ENCODE data around the gene APP. TPM values are rescaled to one million over a fixed set of nuclear protein-coding genes. Genes with fewer than 3 reads are reported as not detected.

The APP gene
- total and polyA plus RNA-seq, 10 of the 15 experiments (the other 5 are each of a cell fraction or from before 2014, with no cell fraction given): 8.8 to 94.9 (median 51.0) TPM

DNA sequence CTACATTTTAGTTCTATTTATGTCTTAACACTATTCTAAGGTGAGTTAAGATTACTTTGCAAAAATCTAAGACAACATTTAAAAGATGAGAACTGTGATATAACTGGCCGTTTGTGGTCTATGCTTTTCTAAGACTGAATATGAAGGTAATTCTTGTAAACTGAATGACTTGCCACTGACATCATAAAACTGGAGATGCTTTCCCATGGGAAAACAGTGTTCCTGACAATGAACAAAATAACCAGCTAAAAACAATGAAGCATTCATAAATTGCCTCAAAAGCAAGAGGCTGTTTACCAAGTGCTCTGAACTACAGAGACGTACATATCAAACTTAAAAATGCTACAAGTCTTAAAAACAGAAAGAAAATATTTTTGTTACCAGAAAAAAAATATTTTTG lies 54.7 kb downstream of the APP start (continued):
- no peak for TF ChIP-seq CBX3 (IDR thresholded peaks at IDR 0.05; ENCODE audit: borderline replicate concordance, low read depth)

DNA sequence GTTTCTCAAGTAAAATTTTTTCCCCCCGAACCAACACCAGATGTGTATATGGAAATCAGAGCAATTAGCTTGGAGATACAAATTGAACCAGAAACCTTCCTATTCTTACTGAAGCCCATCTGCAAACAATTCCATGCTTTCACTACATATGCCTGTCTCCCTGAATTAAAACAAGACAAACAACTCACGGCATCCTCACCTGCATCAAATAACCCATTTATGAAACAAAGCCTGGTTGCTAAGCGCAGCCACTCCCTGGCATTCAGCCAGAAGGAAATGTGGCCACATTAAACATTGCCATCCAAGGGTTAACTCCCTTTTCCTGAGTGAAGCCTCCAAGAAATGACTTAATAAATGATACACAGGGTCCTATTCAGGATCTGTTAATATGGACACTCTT lies 55.3 kb downstream of the APP start:
- no peaks in the 10 kb centered on the region for H4K20me1 ChIP-seq (ENCODE audit: control insufficient read depth, insufficient read depth)
- intact Hi-C loops (cut with micrococcal nuclease; ENCODE audit: unreplicated experiment): no loop called here
- H3K4me1 ChIP-seq (ENCODE audit: control insufficient read depth, insufficient read depth, low read length): peaks cover 19% of the 10 kb centered on the region
- ChIA-PET CTCF (interaction anchor here (1.6 kb wide), 1 partner anchor 12 kb away, joined by 3 read pairs; no protein-coding TSS in a partner anchor), RAD21 (ENCODE audit: unreplicated experiment) (no interaction called here), POLR2A (no interaction called here), SMC1A (ENCODE audit: uncharacterized antibody, unreplicated experiment) (interaction anchor here (0.6 kb wide), 1 partner anchor 234 kb away, joined by 3 read pairs; no protein-coding TSS in a partner anchor)
- H3K27me3 ChIP-seq (replicated peaks in 1 of 2; ENCODE audit: control insufficient read depth in 2 of 2, insufficient read depth in 2 of 2, low read length in 1 of 2): no peaks in the 10 kb centered on the region
- H3K4me3 ChIP-seq: no peak overlapping the region
- no TSS peak for BruUV-seq (replicated peaks)
- 12% methylated on average over 3 of the region's 3 CpGs for WGBS (ENCODE audit: insufficient coverage, insufficient replicate concordance, low lambda C conversion rate, missing lambda C conversion rate)
- no peak overlapping the region for H2AFZ ChIP-seq (ENCODE audit: control insufficient read depth, low read depth, low read length)
- H3K4me2 ChIP-seq (ENCODE audit: control insufficient read depth, insufficient read depth): no peak overlapping the region
- in situ Hi-C loops (cut with MboI): no loop called here
- TF ChIP-seq ASH2L (IDR thresholded peaks at IDR 0.05; ENCODE audit: borderline replicate concordance, low read depth): no peak
- TF ChIP-seq, protein P1, sequence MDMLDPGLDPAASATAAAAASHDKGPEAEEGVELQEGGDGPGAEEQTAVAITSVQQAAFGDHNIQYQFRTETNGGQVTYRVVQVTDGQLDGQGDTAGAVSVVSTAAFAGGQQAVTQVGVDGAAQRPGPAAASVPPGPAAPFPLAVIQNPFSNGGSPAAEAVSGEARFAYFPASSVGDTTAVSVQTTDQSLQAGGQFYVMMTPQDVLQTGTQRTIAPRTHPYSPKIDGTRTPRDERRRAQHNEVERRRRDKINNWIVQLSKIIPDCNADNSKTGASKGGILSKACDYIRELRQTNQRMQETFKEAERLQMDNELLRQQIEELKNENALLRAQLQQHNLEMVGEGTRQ (IDR thresholded peaks at IDR 0.05; ENCODE audit: borderline replicate concordance, low read depth, low read length): no peak
- no peak for TF ChIP-seq RELA (IDR thresholded peaks at IDR 0.05; ENCODE audit: borderline replicate concordance, partially characterized antibody)
- ATAC-seq (no peak), DNase-seq (ENCODE audit: low read depth, low spot score) (no peak), FAIRE-seq (no peak)
- no peak overlapping the region for H3K27ac ChIP-seq (ENCODE audit: control insufficient read depth, insufficient read depth)
- H3K9ac ChIP-seq (ENCODE audit: control insufficient read depth, insufficient read depth, low read length): no peak overlapping the region
- H3K79me2 ChIP-seq (ENCODE audit: control insufficient read depth, insufficient read depth, low read length): no peaks in the 10 kb centered on the region
- no peaks in the 10 kb centered on the region for H3K9me3 ChIP-seq (replicated peaks; ENCODE audit: control insufficient read depth, insufficient read depth, low read length)
- H3K36me3 ChIP-seq (ENCODE audit: control insufficient read depth in 2 of 2, insufficient read depth in 2 of 2, low read length in 1 of 2): no peaks in the 10 kb centered on the region

DNA sequence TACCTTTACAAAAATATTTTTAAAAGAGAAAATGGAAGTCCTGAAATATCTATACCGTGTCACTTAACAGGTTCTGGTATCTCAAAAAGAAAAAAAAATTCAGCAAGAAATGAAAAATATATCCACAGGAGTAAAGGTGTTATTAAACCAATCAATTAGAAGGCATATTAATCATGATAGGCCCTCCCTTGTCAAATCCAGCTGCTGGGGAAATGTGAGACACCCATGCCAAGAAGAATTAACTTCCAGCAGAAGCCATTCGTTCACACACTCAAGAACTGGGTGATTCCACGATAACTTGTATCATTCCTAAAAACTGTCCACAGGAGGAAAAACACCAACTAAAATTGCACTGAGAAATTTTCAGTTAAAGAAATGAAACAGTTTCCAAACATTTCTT lies 57.6 kb downstream of the APP start:
- Histone ChIP-seq H3K79me2 (ENCODE audit: control insufficient read depth, insufficient read depth, low read length) (no peaks in the 10 kb centered on the region), H4K20me1 (ENCODE audit: control insufficient read depth, insufficient read depth) (no peaks in the 10 kb centered on the region), H3K4me2 (ENCODE audit: control insufficient read depth, insufficient read depth) (no peak overlapping the region), H3K9ac (ENCODE audit: control insufficient read depth, insufficient read depth, low read length) (no peak overlapping the region), H2AFZ (ENCODE audit: control insufficient read depth, low read depth, low read length) (no peak overlapping the region), H3K4me1 (ENCODE audit: control insufficient read depth, insufficient read depth, low read length) (peaks cover 8% of the 10 kb centered on the region), H3K4me3 (no peak overlapping the region), H3K36me3 (ENCODE audit: control insufficient read depth in 2 of 2, insufficient read depth in 2 of 2, low read length in 1 of 2) (peaks cover 3% of the 10 kb centered on the region in 2 experiments; a peak in 3 of 4 replicates), H3K27me3 (replicated peaks in 1 of 2; ENCODE audit: control insufficient read depth in 2 of 2, insufficient read depth in 2 of 2, low read length in 1 of 2) (no peaks in the 10 kb centered on the region), H3K9me3 (replicated peaks; ENCODE audit: control insufficient read depth, insufficient read depth, low read length) (no peaks in the 10 kb centered on the region), H3K27ac (ENCODE audit: control insufficient read depth, insufficient read depth) (no peak overlapping the region)
- ChIA-PET SMC1A (ENCODE audit: uncharacterized antibody, unreplicated experiment) (no interaction called here), RAD21 (ENCODE audit: unreplicated experiment) (no interaction called here), CTCF (interaction anchor here (1.3 kb wide), 1 partner anchor 17 kb away, joined by 4 read pairs; no protein-coding TSS in a partner anchor), POLR2A (no interaction called here)
- ATAC-seq (no peak), FAIRE-seq (no peak), DNase-seq (ENCODE audit: low read depth, low spot score) (no peak)
- intact Hi-C loops (cut with micrococcal nuclease; ENCODE audit: unreplicated experiment) (no loop called here), in situ Hi-C loops (cut with MboI) (no loop called here)
- BruUV-seq (replicated peaks): no TSS peak
- 48% methylated on average over 3 of the region's 3 CpGs for WGBS (ENCODE audit: insufficient coverage, insufficient replicate concordance, low lambda C conversion rate, missing lambda C conversion rate)
- TF ChIP-seq BRCA1 (IDR thresholded peaks at IDR 0.05; ENCODE audit: low read depth, low read length): no peak
- TF ChIP-seq, protein P2, sequence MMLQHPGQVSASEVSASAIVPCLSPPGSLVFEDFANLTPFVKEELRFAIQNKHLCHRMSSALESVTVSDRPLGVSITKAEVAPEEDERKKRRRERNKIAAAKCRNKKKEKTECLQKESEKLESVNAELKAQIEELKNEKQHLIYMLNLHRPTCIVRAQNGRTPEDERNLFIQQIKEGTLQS (IDR thresholded peaks at IDR 0.05; ENCODE audit: borderline replicate concordance, extremely low read depth, low read depth, low read length): no peak
- TF ChIP-seq GABPA (IDR thresholded peaks at IDR 0.05; ENCODE audit: low read depth): no peak
- TF ChIP-seq CBX5 (IDR thresholded peaks at IDR 0.05; ENCODE audit: low read depth): no peak
- TF ChIP-seq, protein P3, sequence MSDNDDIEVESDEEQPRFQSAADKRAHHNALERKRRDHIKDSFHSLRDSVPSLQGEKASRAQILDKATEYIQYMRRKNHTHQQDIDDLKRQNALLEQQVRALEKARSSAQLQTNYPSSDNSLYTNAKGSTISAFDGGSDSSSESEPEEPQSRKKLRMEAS (IDR thresholded peaks at IDR 0.05; ENCODE audit: low read depth, low read length): no peak
- TF ChIP-seq, protein P4, sequence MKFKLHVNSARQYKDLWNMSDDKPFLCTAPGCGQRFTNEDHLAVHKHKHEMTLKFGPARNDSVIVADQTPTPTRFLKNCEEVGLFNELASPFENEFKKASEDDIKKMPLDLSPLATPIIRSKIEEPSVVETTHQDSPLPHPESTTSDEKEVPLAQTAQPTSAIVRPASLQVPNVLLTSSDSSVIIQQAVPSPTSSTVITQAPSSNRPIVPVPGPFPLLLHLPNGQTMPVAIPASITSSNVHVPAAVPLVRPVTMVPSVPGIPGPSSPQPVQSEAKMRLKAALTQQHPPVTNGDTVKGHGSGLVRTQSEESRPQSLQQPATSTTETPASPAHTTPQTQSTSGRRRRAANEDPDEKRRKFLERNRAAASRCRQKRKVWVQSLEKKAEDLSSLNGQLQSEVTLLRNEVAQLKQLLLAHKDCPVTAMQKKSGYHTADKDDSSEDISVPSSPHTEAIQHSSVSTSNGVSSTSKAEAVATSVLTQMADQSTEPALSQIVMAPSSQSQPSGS (IDR thresholded peaks at IDR 0.05; ENCODE audit: low read length): no peak
- TF ChIP-seq MYC (IDR thresholded peaks at IDR 0.05; ENCODE audit: insufficient read depth, insufficient read length, insufficient replicate concordance, low read length, severe bottlenecking): no peak
- no peak for TF ChIP-seq PML (IDR thresholded peaks at IDR 0.05; ENCODE audit: low read length)

Measured in GM12878 (cell line).